AG04450 (cell line): ENCODE measurements around the gene PDZRN3. TPM values are rescaled to one million over a fixed set of nuclear protein-coding genes. Genes with fewer than 3 reads are reported as not detected.

ENCODE experiments used
- CTCF ChIA-PET: fragments of 300-600, 350-600 bp; formaldehyde crosslinking; extraction: SDS; loops from one replicate; lab custom pipeline; 2022; ENCODE audit warnings: antibody characterized with exemption, inconsistent platforms; lab: Charles Lee
- POLR2A ChIA-PET: fragments of 350-600 bp; formaldehyde crosslinking; extraction: SDS; loops from one replicate; lab custom pipeline; 2021; ENCODE audit warnings: antibody characterized with exemption, inconsistent platforms; lab: Yijun Ruan, JAX
- DNase-seq: peaks from one replicate; pipeline ENCODE4 v3.0.0-alpha.2; 2011; ENCODE audit warnings: low read depth, low spot score
- H3K27ac ChIP-seq: one replicate; pipeline ENCODE4 v1.5.1; 2012; ENCODE audit warnings: low read depth, low read length, control low read depth
- H3K27me3 ChIP-seq: one replicate; pipeline ENCODE4 v1.6.0; 2012; ENCODE audit warnings: low read length; ENCODE audit not compliant: control insufficient read depth, insufficient read depth
- H3K4me3 ChIP-seq: 2 replicates; pipeline ENCODE4 v1.5.1; 2011; ENCODE audit warnings: mild to moderate bottlenecking, low read depth, low read length, control low read depth
- H3K9me3 ChIP-seq: 2 replicates; pipeline ENCODE4 v1.5.1; 2012; ENCODE audit warnings: low read length; ENCODE audit not compliant: control insufficient read depth, insufficient read depth
- CTCF ChIP-seq: IDR thresholded peaks from 2 replicates; pipeline ENCODE4 v1.5.1; 2011; ENCODE audit warnings: low read depth, low read length, control low read depth, inconsistent platforms
- polyA plus RNA-seq: library from polyadenylated mRNA; depleted of rRNA; stranded (reverse); fragments of >200 nt; gene quantifications from 2 replicates; pipeline ENCODE4 v1.2.3, GENCODE V29; 2011

The PDZRN3 gene
- polyA plus RNA-seq, 1 experiment, result 14.7 TPM

- Histone ChIP-seq H3K27me3 (no peaks in the 10 kb centered on the region), H3K4me3 (no peak overlapping the region), H3K9me3 (no peaks in the 10 kb centered on the region), H3K27ac (no peak overlapping the region)
- ChIA-PET CTCF (interaction anchor here (0.7 kb wide), 1 partner anchor 10 kb away, joined by 6 read pairs; no protein-coding TSS in a partner anchor), POLR2A (no interaction called here)
- no peak for TF ChIP-seq CTCF
- no peak for DNase-seq
These were observed 182.6 kb downstream of the PDZRN3 start for GRCh38 chr3:73442152-73442551.

GRCh38 chr3:73437828-73438227 is 186.9 kb downstream of the PDZRN3 start:
- H3K9me3 ChIP-seq, result no peaks in the 10 kb centered on the region
- ChIA-PET POLR2A (interaction anchor here (1.0 to 1.1 kb wide), 2 partner anchors 110 to 185 kb away, joined by 3 read pairs; no protein-coding TSS in a partner anchor), CTCF (interaction anchor here (1.3 kb wide), 1 partner anchor 19 kb away, joined by 4 read pairs; no protein-coding TSS in a partner anchor)
- DNase-seq, result peak; percentile 32
- TF ChIP-seq CTCF, result no peak
- no peak overlapping the region for H3K4me3 ChIP-seq
- H3K27me3 ChIP-seq, result no peaks in the 10 kb centered on the region
- no peak overlapping the region for H3K27ac ChIP-seq

- TF ChIP-seq CTCF, result no peak
- H3K27ac ChIP-seq, result no peak overlapping the region
- H3K4me3 ChIP-seq, result no peak overlapping the region
- DNase-seq, result no peak
- H3K27me3 ChIP-seq, result no peaks in the 10 kb centered on the region
- ChIA-PET POLR2A (no interaction called here), CTCF (interaction anchor here (0.6 kb wide), 1 partner anchor 8 kb away, joined by 3 read pairs; no protein-coding TSS in a partner anchor)
- H3K9me3 ChIP-seq, result no peaks in the 10 kb centered on the region
These were observed 189.7 kb downstream of the PDZRN3 start for GRCh38 chr3:73435055-73435454.

GRCh38 chr3:73433687-73434086 is 191.1 kb downstream of the PDZRN3 start:
- Histone ChIP-seq H3K27me3 (no peaks in the 10 kb centered on the region), H3K4me3 (no peak overlapping the region), H3K27ac (peak overlapping the region; percentile 12), H3K9me3 (no peaks in the 10 kb centered on the region)
- POLR2A ChIA-PET, result interaction anchor here (0.9 kb wide), 1 partner anchor 14 kb away, joined by 3 read pairs; no protein-coding TSS in a partner anchor
- DNase-seq, result no peak
- TF ChIP-seq CTCF, result no peak
- CTCF ChIA-PET, result interaction anchor here (1.1 to 3.4 kb wide), 3 partner anchors 11 to 333 kb away, joined by 3 to 25 read pairs (median 12); no protein-coding TSS in a partner anchor

- no peaks in the 10 kb centered on the region for H3K9me3 ChIP-seq
- TF ChIP-seq CTCF, result no peak
- H3K27ac ChIP-seq, result no peak overlapping the region
- ChIA-PET CTCF (interaction anchor here (0.6 to 3.4 kb wide), 13 partner anchors 8 to 332 kb away, joined by 3 to 25 read pairs (median 4); no protein-coding TSS in a partner anchor), POLR2A (no interaction called here)
- H3K27me3 ChIP-seq, result no peaks in the 10 kb centered on the region
- DNase-seq, result no peak
- H3K4me3 ChIP-seq, result no peak overlapping the region
These were observed 191.7 kb downstream of the PDZRN3 start for GRCh38 chr3:73433079-73433478.
